Suprapubic skin (tissue), 3 donors: ENCODE results near the gene LCTL.

Experiments
- EP300 ChIP-seq: sonication (generic); formaldehyde crosslinking; IDR thresholded peaks from one replicate; pipeline ENCODE4 v1.6.1; 2017; ENCODE audit warnings: antibody characterized with exemption
- POLR2A ChIP-seq, 2 donors: fragments of 450-650 bp; IDR thresholded peaks; one replicate each; pipeline ENCODE4 v1.6.1; 2017; ENCODE audit warnings: antibody characterized with exemption in 2 of 2, mild to moderate bottlenecking in 2 of 2, moderate library complexity in 2 of 2
- TF ChIP-seq, protein P1 (sequence below), 2 donors: fragments of 200-600 bp in 1 of 2; fragments of 450-650 bp in 1 of 2; sonication (generic) in 1 of 2; IDR thresholded peaks; one replicate each; pipeline ENCODE4 v1.5.1; 2016 to 2019; ENCODE audit warnings: antibody characterized with exemption in 2 of 2, mild to moderate bottlenecking in 1 of 2, moderate library complexity in 1 of 2

DNA sequence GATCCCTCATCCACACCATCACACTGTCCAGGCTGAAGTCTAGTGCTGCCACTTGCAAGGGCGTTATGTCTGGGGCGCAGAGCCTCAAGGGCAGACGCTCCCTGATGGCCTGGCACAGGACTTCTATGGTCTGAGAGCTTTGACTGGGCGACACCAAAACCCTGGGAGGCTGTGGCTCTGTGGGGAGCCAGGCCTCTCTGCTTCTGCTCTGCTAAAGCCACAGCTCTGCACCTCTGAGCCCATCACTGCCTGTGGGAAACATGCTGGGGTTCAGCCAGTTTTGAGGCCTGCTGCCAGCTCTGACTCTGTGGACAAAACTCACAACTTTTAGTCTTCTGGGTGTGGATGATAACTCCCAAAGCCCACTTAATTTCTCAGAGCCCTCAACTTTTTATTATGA, 6.3 kb upstream of the LCTL start:
- TF ChIP-seq, protein P1, sequence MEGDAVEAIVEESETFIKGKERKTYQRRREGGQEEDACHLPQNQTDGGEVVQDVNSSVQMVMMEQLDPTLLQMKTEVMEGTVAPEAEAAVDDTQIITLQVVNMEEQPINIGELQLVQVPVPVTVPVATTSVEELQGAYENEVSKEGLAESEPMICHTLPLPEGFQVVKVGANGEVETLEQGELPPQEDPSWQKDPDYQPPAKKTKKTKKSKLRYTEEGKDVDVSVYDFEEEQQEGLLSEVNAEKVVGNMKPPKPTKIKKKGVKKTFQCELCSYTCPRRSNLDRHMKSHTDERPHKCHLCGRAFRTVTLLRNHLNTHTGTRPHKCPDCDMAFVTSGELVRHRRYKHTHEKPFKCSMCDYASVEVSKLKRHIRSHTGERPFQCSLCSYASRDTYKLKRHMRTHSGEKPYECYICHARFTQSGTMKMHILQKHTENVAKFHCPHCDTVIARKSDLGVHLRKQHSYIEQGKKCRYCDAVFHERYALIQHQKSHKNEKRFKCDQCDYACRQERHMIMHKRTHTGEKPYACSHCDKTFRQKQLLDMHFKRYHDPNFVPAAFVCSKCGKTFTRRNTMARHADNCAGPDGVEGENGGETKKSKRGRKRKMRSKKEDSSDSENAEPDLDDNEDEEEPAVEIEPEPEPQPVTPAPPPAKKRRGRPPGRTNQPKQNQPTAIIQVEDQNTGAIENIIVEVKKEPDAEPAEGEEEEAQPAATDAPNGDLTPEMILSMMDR (IDR thresholded peaks at IDR 0.05), result no peak
- no peak for TF ChIP-seq EP300
- no peak for TF ChIP-seq POLR2A (IDR thresholded peaks at IDR 0.05)
